Left renal pelvis (tissue), 4 donors: ENCODE data around the gene NCR3LG1. TPM values are rescaled to one million over a fixed set of nuclear protein-coding genes. Genes with fewer than 3 reads are reported as not detected.

Source experiments
- DNase-seq, 4 donors: peaks; one replicate each; pipeline ENCODE4 v3.0.0-alpha.2; 2013; ENCODE audit warnings: low read depth in 4 of 4, low spot score in 3 of 4
- polyA plus RNA-seq, 4 donors: library from polyadenylated mRNA; unstranded; fragments of 120-200 nt; gene quantifications; one replicate each; pipeline ENCODE4 v1.2.1, GENCODE V29; 2013; ENCODE audit not compliant: insufficient read length in 4 of 4

The NCR3LG1 gene, protein sequence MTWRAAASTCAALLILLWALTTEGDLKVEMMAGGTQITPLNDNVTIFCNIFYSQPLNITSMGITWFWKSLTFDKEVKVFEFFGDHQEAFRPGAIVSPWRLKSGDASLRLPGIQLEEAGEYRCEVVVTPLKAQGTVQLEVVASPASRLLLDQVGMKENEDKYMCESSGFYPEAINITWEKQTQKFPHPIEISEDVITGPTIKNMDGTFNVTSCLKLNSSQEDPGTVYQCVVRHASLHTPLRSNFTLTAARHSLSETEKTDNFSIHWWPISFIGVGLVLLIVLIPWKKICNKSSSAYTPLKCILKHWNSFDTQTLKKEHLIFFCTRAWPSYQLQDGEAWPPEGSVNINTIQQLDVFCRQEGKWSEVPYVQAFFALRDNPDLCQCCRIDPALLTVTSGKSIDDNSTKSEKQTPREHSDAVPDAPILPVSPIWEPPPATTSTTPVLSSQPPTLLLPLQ
- polyA plus RNA-seq = 1 to 10 TPM in 3 of 4 donors, under 1 TPM in 1; 0.64 to 1.6 (median 1.2) TPM

DNA sequence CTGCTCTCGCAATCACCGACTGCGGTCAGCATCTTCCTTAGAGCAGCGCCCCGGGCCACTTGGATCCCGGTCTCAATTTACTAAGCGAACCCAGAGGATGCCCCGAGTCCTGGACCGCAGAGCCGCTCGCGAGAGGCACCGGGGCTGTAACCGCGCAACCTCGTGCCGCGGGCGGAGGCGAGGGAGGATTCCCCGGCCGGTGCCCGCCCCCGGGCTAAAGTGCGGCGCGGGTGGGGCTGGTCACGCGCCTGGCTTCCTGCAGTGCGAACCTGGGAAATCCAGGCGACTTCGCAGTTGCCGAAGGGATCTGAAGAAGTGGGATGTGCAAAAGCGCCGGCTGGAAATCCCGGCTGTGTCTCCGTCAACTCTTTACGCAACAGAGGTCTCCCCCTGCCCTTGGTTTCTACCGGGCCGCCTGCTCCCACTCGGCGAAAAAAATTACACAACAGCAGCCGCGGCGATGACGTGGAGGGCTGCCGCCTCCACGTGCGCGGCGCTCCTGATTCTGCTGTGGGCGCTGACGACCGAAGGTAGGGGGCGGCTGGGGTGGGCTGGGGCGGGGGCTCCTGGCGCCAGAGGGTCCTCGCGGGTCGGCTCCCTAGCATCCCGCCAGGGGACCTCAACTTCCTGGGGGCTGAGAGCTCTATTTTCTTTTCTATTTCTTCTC lies at the start of gene NCR3LG1:
Gene NCR3LG1, plus strand, starts transcription at position 291 of the 667 bp plus-strand sequence. Its CDS starts 170 bp downstream, at position 461.
- DNase-seq = peak in 2 of 4 donors; percentile 19 to 23

DNA sequence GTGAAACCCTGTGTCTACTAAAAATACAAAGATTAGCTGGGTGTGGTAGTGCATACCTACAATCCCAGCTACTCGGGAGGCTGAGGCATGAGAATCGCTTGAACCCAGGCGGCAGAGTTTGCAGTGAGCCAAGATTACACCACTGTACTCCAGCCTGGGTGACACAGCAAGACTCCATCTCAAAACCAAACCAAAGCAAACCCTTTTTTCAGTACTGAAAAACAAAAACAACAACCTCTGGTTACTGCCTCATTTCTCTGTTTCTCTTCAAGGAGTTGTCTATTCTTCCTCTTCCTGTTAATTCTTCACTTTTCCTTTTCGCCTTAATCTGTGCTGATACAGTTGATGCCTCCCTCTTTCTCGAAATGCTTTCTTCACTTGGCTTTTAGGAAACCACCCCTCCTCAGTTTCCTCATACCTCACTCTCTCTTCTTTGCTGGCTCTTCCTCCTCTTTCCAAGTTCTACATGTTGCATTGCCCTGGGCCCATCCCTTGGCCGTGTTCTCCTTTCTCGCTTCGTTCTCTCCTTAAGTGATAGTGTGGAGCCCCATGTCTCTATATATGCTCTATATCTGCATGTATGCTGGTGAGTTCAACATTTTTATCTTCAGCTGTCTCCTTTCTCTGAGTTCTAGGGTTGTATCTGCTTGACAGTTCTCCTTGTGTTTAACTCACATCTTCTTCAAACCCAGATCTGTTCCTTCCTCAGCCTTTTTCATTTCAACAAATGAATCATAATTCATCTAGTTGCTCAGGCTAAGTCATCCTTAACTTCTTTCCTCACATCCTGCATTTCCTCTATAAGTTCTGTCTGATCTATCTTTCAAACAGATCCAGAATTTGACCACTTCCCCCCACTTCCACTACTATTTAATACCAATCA lies 38.0 kb upstream of the NCR3LG1 start:
- no peak for DNase-seq

DNA sequence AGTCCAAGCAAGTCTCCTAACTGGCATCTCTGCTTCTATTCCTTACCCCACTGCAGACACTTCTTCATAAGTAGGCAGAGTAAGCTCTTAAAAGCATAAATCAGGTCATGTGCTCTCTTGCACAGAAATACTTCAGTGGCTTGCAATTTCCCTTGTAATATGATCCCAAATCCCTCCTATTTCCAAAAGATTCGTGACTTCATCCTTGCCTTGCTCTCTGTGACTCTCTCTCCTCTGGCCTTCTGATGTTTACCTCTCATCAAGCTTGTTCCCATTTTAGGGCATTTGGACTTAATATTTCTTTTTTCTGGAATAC lies 37.4 kb upstream of the NCR3LG1 start:
- peak in 2 of 4 donors; percentile 5 to 11 for DNase-seq

DNA sequence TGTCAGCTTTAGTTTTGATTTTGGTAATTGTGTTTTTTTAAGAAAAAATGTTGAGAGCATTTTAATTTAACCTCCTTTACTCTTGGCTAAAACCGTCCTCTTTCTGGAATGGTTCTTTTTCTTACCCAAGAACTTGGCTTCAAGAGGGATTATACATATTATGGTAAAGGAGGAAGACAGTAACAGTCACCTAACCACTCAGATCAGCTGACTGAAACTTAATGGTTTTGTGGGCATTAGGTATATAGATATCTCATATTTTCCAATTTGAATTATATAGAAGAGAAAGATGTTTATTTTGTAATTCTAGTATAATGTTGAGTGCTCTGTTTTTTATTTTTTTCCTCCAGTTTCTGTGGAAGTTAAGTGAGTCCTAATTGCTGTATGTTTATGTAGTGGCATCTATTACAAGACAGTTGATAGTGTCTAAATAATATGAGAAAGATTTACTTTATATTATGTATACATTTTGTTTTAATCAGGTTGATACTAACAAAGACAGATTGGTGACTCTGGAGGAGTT lies 36.6 kb upstream of the NCR3LG1 start:
- DNase-seq = no peak

DNA sequence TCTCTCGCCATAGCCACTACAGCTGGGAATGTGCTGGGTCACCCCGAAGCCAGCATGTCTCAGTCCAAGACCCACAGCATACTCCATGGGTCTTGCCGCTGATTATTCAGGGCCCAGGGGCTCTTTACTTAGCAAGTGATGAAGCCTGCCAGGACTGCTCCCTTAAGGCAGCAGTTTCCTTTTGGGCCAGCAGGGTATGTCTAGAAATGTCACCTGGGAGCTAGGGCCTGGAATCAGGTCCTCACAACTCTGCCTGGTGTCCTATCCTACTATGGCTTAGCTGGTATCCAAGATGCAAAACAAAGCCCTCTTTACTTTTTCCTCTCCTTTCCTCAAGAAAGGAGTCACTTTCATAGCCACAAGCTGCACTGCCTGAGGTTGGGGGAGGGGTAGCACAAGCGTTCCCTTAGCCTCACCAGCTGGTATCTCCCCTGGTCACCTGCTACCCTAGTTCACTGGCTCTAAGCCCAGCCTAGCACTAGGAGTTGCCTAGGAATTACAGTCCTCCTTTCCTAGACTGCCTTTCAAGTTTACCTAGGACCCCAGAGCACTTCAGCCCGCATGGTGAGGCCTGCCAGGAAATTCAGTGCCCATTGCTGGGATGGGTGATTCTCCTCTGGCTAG lies 22.6 kb upstream of the NCR3LG1 start:
- no peak for DNase-seq

DNA sequence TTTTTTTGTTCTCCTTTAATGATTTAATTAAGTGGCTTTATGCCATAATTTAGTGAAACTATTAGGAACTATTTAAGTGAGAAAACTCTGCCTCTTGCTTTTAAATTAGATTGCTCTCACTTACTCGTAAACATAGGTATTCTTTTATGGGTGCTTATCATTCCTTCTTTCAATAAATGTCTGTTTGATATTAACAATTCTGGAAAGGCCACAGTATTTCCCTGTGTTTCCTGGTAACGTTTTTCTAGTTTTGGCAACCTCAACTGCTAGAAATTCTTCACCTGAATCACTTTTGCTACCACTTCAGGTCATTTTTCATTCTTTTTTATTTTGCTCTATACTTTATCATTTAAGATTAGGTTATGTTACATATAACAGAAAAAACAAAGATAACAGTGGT lies 19.9 kb upstream of the NCR3LG1 start:
- no peak for DNase-seq

DNA sequence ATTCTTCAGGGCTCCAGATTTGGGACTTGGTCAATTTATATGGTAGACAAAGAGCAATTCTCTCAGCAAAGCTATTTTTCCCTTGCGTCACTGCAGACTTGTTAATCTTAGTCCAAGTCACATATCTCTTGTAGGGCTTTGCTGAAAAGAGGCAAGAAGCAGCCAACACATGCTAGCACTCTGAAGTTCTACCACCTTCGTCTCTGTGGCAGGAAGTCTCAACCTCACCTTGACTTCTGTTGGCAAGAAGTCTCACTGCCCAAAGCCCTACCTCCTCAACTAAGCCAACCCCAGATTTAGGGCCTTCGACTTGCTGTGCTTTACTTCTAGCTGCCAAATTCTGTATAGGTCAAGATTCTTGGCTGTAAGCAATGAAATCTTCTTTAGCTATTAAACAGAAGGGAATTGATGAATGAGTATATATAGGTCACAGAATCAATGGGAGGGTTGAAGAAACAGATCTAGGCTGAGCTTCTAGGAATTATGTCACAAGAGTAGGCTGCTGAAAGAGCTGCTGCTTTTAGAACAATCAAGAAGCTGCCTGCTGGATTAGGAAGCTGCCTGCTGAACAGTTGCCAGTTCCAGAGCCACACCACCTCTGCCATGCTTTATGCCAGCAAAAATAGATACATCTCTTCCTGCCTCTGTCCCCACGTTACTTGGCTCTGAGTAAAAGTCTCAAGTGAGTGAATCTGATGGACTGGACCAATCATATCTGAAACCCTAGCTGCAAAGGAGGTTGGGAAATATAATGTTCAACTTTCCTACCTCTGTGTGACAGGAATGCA lies 17.6 kb upstream of the NCR3LG1 start:
- DNase-seq = no peak

DNA sequence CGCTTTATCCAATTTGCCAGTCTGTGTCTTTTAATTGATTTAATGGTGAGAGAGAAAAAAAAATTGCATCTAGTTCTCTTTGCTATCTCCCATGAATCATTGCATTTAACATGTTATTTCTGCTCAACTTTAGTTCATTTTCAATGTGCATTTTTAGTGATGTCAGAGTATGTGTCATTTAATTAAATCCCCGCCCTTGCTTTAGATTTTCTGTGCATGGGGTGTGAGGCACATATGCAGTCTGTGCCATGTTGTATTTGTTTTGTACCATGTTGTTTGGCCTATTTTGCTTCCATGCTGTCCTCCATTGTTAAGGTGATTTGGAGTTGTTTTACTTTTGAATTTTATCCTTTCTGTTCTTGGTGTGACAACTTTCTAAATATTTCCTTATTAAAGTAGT lies 8.3 kb upstream of the NCR3LG1 start:
- no peak for DNase-seq

DNA sequence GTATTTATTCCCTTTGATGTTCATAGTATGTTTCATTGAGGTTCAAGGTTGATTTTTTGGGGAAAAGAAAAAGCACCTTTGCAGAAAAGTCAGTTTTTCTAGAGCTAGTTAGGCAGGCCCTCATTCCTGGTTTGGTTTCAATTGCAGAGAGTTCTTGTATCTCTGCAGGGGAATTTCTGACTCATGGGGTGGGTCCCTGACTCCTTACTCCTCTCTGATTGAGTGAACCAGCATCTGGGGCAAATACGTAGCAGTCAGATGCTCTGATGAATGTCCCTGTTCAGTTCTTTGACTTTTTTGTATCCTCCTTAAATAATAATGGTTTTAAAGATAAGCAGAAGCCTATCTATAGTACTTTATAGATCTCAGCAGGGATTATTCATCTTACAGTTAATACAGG lies 7.7 kb upstream of the NCR3LG1 start:
- DNase-seq = no peak

DNA sequence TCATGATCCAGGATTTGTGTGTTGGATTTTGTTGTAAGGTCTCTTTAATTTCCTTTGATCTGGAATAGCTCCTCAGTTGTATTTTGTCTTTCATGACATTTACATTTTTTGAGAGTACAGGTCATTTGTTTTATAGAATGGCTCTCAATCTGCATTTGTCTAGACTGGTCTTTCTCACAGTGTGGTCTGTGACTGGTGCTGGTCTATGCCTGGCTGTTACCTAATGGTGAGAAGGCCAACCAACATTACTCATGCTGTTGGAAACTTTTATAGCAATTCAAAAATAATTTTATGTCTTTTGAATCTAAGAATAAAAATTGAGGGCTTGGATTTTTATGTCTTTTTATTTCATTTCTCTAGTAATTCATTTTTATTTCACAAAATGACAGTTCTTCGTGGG lies 3.9 kb upstream of the NCR3LG1 start:
- no peak for DNase-seq

DNA sequence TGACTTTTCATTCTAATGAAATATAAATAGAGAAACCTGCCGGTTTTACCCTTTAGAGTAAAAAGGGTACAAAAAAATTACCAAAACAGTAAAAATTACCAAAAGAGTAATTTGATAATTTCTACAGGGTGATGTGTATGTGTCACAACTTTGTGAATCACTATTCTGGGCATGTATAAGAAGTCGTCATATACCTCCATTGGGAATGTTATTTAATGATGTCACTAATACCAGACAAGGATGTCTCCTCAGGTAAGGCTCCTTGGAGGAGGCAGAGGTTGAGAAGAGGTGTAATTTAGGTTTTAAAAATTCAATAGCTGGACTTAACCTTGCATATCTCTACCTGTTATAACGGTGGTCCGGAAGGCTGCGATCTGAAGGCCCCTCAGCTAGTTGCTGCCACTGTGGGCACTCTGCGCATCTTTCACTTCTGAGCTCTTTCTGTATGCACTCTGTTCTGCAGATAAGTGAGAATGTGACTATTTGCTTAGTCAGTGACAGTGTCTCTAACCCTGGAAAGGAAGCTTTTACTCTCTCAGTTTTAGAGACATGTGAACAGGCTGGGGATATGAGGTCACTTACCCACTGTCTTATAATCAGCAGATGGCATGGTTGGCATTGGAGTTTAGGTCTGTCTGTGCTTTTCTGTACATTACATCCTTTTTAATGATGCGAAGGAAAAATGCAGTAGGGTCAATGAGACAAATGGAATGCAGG lies 987 bp upstream of the NCR3LG1 start:
- DNase-seq = no peak

DNA sequence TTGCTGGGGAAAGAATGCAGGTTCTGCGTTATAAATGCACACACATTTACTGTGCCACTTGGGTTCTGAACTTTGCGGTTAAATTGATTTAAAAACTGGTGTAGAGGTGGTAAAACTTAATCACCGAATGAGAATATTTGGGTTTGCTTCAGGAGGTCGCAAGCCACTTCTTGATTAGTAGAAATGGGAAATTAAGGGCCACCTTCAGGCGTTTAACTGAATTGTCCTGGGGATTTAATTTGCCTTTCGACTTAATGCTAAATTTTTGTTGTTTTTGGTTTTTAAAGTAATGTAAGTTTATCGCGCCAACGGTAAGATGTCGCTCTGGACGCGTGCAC lies 459 bp upstream of the NCR3LG1 start:
- no peak for DNase-seq

DNA sequence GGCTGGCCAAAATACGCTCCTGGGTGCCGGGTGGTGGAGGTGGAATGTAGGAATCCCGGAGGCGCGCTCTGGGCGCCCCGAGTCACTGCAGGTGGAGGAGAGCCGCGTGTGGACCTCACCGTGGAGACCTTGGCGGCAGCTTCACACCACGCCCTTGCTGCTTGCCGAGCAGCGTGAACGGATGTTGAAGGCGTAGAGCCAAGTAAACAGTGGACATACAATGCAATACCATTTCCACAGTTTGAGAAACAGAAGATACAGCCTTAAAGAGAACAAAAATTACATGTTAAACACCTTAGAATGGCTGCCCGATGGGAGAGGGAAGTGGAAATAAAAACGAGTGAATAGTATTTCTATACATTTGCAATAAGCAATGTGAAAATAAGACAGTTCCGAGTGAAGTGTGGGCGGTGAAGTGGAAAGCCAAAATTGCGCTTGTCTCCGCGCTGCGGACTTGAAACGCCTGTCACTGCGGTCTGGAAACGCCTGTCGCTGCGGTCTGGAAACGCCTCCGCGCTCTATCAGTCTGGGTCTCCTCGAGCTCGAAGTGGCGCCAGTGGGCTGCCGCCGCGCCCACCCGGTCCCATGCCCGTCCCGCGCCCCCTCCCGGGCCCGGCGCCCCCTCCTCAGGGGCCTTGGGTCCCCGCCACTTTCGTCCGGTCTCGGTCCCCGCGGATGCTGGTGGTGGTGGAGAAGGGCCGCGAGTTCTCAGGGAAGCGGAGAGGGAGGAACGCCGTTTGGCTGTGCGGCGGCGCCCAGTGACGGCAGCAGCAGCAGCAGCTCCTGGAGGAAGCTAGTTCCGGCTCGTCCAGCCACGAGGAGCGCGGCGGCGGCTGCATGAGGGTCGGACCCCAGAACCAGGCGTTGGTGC lies 1.6 kb downstream of the NCR3LG1 start:
- peak in 3 of 4 donors; percentile 55 to 60 (median 57) for DNase-seq

DNA sequence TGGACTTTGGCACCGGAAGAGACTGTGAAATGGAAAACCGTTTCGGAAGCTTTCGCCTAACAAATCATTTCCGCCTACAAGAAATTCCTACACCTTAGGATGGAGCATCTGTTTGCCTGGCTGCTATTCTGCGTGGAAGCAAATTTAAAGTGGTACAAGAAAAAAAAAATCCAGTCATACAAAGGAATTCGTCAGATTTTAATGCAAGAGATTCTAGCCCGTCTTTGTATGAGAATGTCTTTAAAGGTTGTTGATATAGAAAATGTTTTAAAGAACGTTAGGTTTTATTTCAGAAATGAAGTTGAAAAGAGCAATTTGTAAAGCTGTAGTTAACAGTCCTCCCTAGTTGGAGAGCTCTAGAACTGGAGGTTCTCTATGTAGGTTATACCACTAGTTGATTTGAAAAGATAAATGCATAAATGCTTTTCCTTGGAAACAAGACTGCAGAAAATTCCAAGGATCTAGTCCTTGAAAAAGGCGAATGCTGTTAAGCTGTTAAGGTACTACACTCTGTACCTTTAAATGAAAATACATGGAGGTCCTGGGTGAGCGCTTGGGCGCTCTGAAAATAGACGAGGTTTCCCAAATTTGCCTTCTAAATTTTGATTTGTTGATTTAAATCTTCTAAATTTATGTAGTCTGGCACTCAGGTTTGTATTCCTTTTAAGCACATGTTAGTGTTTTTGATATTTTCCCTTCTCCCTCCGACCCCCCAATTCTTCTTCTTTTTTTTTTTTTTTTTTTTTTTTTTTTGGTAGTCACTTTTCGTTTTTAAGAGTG lies 2.4 kb downstream of the NCR3LG1 start:
- DNase-seq = peak in 1 of 4 donors; percentile 6

DNA sequence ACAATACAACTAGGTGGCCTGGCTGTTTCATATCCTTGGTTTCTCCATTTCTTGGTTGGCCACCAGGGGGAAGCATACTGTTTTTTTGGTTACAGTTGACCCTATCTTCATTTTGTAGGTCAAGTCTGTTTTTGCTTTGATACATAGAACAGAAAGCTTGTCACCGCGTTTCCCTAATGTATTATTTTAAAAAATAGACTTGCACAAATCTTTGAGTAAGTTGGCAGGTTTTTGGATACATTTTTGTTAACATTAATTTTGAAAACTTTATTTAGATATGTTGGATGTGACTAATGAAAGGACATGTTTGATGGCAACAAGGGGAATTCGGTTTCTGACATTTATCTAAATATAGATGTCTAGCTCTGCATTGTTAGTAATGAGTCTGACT lies 3.0 kb downstream of the NCR3LG1 start:
- DNase-seq = peak in 2 of 4 donors; percentile 35 to 44

DNA sequence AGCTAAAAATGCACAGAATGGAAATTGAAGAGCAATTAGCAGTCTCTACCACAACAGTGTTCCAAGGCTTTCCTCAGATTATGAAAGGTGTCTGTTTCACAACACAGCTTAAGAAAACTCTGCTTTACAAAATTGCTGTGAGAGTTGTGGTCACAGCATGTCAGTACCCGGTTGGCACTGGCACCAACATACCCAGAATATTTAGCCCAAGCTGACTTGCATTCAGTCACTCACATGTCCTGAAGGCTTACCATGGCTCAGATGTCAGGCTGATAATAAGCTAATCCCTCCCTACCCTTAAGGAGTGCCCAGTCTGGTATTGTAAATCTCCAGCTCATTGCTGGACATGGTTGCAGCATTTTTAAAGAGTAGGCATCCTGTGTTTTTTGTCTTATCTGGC lies 14.9 kb downstream of the NCR3LG1 start:
- no peak for DNase-seq

DNA sequence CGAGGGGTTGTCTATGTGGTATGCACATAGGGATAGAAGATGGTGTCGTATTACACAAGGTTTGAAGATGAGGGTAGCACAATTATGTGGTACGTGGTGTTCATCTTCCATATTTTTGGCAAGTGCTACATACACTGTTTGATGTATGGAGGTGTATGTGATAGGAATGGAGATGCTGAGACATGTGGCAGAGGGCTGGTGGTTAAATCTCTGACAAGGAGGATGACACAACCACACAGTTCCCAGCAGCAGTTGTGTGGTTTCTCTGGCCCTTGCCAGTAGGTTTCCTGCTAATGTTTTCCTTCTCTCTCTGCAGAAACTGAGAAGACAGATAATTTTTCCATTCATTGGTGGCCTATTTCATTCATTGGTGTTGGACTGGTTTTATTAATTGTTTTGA lies 17.0 kb downstream of the NCR3LG1 start:
- no peak for DNase-seq
